Natural killer cell (primary cell): ENCODE measurements around the gene ASNS. TPM values are rescaled to one million over a fixed set of nuclear protein-coding genes. Genes with fewer than 3 reads are reported as not detected.
"Not testable (repeated sequence)": the region's sequence is repeated elsewhere in the genome, so short reads cannot be mapped to it uniquely, and the experiment has no call there.

Experiments used
- ATAC-seq, 3 donors: fragments of 150-1000 bp in 2 of 3; fragments of 200-7000 bp in 1 of 3; cut with Tn5 transposase; 1 replicate in 1 of 3; 2 replicates in 2 of 3; pipeline ENCODE4 v1.10.0; 2021; ENCODE audit warnings: mild to moderate bottlenecking in 2 of 3, moderate library complexity in 2 of 3
- DNase-seq, 2 donors: peaks; one replicate each; pipeline versions ENCODE4 v3.0.0 to v3.0.0-alpha.2; 2013 to 2021; ENCODE audit warnings: mixed read lengths in 1 of 2
- H3K27ac ChIP-seq: one replicate; pipeline ENCODE4 v1.5.1; 2013; ENCODE audit warnings: mild to moderate bottlenecking, low read length
- H3K27me3 ChIP-seq: one replicate; pipeline ENCODE4 v1.6.1; 2013; ENCODE audit warnings: low read length; ENCODE audit not compliant: control insufficient read depth, insufficient read depth
- H3K36me3 ChIP-seq: one replicate; pipeline ENCODE4 v1.6.1; 2013; ENCODE audit warnings: low read length; ENCODE audit not compliant: control insufficient read depth, insufficient read depth
- H3K4me1 ChIP-seq: one replicate; pipeline ENCODE4 v1.6.1; 2013; ENCODE audit warnings: low read length; ENCODE audit not compliant: control insufficient read depth, insufficient read depth
- H3K4me3 ChIP-seq: one replicate; pipeline ENCODE4 v1.5.1; 2013; ENCODE audit warnings: low read length
- H3K9me3 ChIP-seq: one replicate; pipeline ENCODE4 v1.6.1; 2013; ENCODE audit warnings: low read length; ENCODE audit not compliant: control insufficient read depth, insufficient read depth
- H3K27ac Mint-ChIP-seq, 2 donors: one replicate each; pipeline ENCODE4 v1.8.0; 2022; ENCODE audit warnings: mild to moderate bottlenecking in 2 of 2, mixed read lengths in 2 of 2, moderate library complexity in 1 of 2
- H3K27me3 Mint-ChIP-seq, 2 donors: one replicate each; pipeline ENCODE4 v1.8.0; 2022; ENCODE audit warnings: low read depth in 2 of 2, mixed read lengths in 2 of 2
- H3K36me3 Mint-ChIP-seq: one replicate; pipeline ENCODE4 v1.8.0; 2022; ENCODE audit warnings: mixed read lengths
- H3K4me1 Mint-ChIP-seq, 2 donors: one replicate each; pipeline ENCODE4 v1.8.0; 2022; ENCODE audit warnings: mixed read lengths in 2 of 2
- H3K4me3 Mint-ChIP-seq: one replicate; pipeline ENCODE4 v1.8.0; 2022; ENCODE audit warnings: mild to moderate bottlenecking, moderate library complexity, mixed read lengths
- H3K9me3 Mint-ChIP-seq, 2 donors: one replicate each; pipeline ENCODE4 v1.8.0; 2022; ENCODE audit warnings: mixed read lengths in 2 of 2
- WGBS: methylation state at CpG from one replicate; pipeline ENCODE4 v1.1.7; 2013; ENCODE audit warnings: missing lambda C conversion rate; ENCODE audit not compliant: insufficient coverage; 5-methylcytosine and 5-hydroxymethylcytosine counted together
- intact Hi-C: fragments of 100-400 bp; cut with micrococcal nuclease; formaldehyde crosslinking; loops from one replicate; pipeline ENCODE4 v1.14.2; 2022
- total RNA-seq, 4 donors: library from RNA; stranded (reverse); fragments of 120-200 nt in 1 of 4; gene quantifications; one replicate each; pipeline versions ENCODE4 v1.2.3 to v1.2.4, GENCODE V29; 2013 to 2022
- TF ChIP-seq, protein P1 (sequence below): fragments of 200-600 bp; IDR thresholded peaks from one replicate; pipeline ENCODE4 v1.8.0; 2022; ENCODE audit warnings: antibody characterized with exemption

ASNS gene
- total RNA-seq, 3 donors from 2014 or later (not counting 1 experiment from before 2014, with no cell fraction given), result 13.4 to 18.8 (median 16.7) TPM

DNA sequence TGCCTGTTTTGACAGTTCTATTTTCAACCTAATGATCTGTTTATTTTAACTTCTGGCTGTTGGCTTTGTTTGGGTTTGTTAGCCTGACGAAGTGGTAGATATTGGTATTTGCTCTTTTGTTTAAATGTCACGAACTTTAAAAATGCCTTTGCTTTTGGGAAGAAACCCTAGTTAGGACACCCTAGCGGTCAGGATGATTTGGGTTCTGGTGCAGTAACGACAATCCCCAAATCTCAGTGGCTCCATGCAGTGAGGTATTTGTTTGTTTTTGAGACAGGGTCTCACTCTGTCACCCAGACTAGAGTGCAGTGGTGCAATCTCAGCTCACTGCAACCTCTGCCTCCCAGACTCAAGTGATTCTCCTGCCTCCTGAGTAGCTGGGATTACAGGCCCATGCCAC is 2.7 kb upstream of the ASNS start:
- intact Hi-C loops, result loop anchor here (5.0 kb wide), 1 partner anchor 97 kb away; no protein-coding TSS in a partner anchor

DNA sequence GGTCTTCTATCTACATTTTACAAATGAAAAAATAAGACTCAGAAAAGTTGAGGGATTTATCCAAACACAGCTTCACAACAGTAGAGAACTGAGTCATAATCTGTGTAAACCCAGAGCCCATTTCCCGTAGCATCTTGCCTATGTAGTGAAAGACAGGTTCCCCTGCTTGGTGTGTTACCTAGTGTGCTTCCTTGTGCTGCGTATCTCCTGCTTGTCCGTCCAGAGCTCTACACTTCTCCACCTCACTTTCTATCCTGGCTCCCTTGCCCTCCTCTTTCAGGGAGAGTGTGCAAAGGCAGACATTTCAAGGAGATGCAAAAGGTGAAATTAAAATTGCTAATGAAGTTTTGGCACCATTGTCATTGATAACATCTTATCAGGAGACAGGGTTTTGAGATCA is 1.4 kb upstream of the ASNS start:
- DNase-seq (peak in 1 of 2 donors; percentile 3), ATAC-seq (no peak)
- intact Hi-C loops, result loop anchor here (5.0 kb wide), 1 partner anchor 99 kb away; no protein-coding TSS in a partner anchor
- no peaks in the 10 kb centered on the region for H3K27me3 Mint-ChIP-seq
- peaks cover 18% of the 10 kb centered on the region in 2 donors for H3K4me1 Mint-ChIP-seq
- Histone ChIP-seq H3K9me3 (no peaks in the 10 kb centered on the region), H3K27ac (no peak overlapping the region), H3K27me3 (no peaks in the 10 kb centered on the region), H3K36me3 (peaks cover 1% of the 10 kb centered on the region), H3K4me1 (peaks cover 16% of the 10 kb centered on the region), H3K4me3 (no peak overlapping the region)
- H3K27ac Mint-ChIP-seq, result peak overlapping the region in 1 of 2 donors; percentile 53
- H3K36me3 Mint-ChIP-seq, result no peaks in the 10 kb centered on the region
- H3K9me3 Mint-ChIP-seq, result no peaks in the 10 kb centered on the region
- WGBS, result 100% methylated on average over 3 of the region's 3 CpGs
- TF ChIP-seq, protein P1, sequence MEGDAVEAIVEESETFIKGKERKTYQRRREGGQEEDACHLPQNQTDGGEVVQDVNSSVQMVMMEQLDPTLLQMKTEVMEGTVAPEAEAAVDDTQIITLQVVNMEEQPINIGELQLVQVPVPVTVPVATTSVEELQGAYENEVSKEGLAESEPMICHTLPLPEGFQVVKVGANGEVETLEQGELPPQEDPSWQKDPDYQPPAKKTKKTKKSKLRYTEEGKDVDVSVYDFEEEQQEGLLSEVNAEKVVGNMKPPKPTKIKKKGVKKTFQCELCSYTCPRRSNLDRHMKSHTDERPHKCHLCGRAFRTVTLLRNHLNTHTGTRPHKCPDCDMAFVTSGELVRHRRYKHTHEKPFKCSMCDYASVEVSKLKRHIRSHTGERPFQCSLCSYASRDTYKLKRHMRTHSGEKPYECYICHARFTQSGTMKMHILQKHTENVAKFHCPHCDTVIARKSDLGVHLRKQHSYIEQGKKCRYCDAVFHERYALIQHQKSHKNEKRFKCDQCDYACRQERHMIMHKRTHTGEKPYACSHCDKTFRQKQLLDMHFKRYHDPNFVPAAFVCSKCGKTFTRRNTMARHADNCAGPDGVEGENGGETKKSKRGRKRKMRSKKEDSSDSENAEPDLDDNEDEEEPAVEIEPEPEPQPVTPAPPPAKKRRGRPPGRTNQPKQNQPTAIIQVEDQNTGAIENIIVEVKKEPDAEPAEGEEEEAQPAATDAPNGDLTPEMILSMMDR, result no peak
- H3K4me3 Mint-ChIP-seq, result peak overlapping the region; percentile 70

More for the DNA sequence above, 2.7 kb upstream of the ASNS start:
- not testable (repeated sequence) for H3K27ac ChIP-seq, ATAC-seq, H3K9me3 ChIP-seq, H3K9me3 Mint-ChIP-seq, H3K27ac Mint-ChIP-seq, H3K27me3 Mint-ChIP-seq, DNase-seq, H3K4me3 Mint-ChIP-seq, H3K36me3 ChIP-seq, H3K36me3 Mint-ChIP-seq, H3K27me3 ChIP-seq, H3K4me3 ChIP-seq
- H3K4me1 Mint-ChIP-seq, result peaks cover 18% of the 10 kb centered on the region in 2 donors
- peaks cover 16% of the 10 kb centered on the region for H3K4me1 ChIP-seq
- 100% methylated on average over 4 of the region's 4 CpGs for WGBS

DNA sequence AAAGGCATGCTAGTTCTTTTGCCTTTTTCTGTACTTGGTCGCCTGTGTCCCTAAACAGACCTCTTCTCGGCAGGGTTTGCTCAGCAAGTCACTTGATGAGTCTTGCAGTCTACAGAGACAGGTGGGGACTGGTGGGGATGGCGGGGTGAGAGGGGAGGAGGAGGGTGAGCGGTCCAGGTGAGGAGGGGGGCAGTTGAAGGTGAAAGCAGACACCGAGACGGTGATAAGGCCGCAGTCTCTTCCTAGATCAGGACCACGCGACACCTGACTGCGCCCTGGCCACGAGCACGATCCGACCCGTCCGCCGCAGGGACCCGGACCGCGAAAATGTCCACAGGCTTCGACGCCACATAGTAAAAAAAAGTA is 566 bp downstream of the ASNS start:
- Histone ChIP-seq H3K4me3 (peak overlapping the region; percentile 68), H3K36me3 (peaks cover 3% of the 10 kb centered on the region), H3K4me1 (peaks cover 16% of the 10 kb centered on the region), H3K9me3 (no peaks in the 10 kb centered on the region), H3K27me3 (no peaks in the 10 kb centered on the region), H3K27ac (peak overlapping the region; percentile 76)
- H3K4me1 Mint-ChIP-seq, result peaks cover 18% of the 10 kb centered on the region in 2 donors
- TF ChIP-seq, protein P1, result no peak
- DNase-seq (peak in 1 of 2 donors; percentile 16), ATAC-seq (peak in 1 of 3 donors; percentile 14)
- peak overlapping the region; percentile 91 for H3K4me3 Mint-ChIP-seq
- intact Hi-C loops, result loop anchor here (1.0 to 5.0 kb wide), 2 partner anchors 101 to 754 kb away; partner anchors contain the start of gene SDHAF3
- no peaks in the 10 kb centered on the region for H3K9me3 Mint-ChIP-seq
- 1% methylated on average over 21 of the region's 21 CpGs for WGBS
- H3K27me3 Mint-ChIP-seq, result no peaks in the 10 kb centered on the region
- peak overlapping the region; percentile 83 to 85 for H3K27ac Mint-ChIP-seq
- no peaks in the 10 kb centered on the region for H3K36me3 Mint-ChIP-seq

DNA sequence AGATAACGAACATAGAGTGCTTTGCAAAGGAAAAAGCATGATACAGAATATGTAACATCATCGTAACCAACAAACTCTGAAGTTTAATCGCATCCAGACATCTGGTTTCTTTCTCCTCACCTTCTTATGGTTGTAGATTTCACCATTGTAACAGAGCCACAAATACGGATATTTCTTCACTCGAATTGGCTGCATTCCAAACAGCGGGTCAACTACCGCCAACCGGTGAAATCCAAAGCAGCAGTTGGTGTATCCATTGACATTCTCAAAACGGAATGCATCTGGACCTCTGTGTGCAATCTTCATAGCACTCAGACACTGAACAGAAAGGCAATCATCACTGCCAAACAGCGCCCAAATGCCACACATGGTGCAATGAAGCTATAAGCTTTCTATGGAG is 3.4 kb downstream of the ASNS start:
- Histone ChIP-seq H3K27me3 (no peaks in the 10 kb centered on the region), H3K36me3 (peaks cover 3% of the 10 kb centered on the region), H3K4me1 (peaks cover 16% of the 10 kb centered on the region), H3K4me3 (no peak overlapping the region), H3K27ac (no peak overlapping the region), H3K9me3 (no peaks in the 10 kb centered on the region)
- Mint-ChIP-seq H3K27ac (no peak overlapping the region), H3K9me3 (no peaks in the 10 kb centered on the region), H3K36me3 (no peaks in the 10 kb centered on the region), H3K27me3 (no peaks in the 10 kb centered on the region), H3K4me1 (peaks cover 18% of the 10 kb centered on the region in 2 donors), H3K4me3 (no peak overlapping the region)
- TF ChIP-seq, protein P1, result no peak
- DNase-seq (no peak), ATAC-seq (no peak)
- 97% methylated on average over 10 of the region's 10 CpGs for whole genome bisulfite sequencing
- intact Hi-C loops, result no loop called here
